Trophoblast cell (in vitro differentiated cells and primary cell): Measurements from ENCODE around the gene MYO7A.

Experiments used
- DNase-seq, 2 donors: peaks; one replicate each; pipeline ENCODE4 v3.0.0-alpha.2; 2016
- H2AFZ ChIP-seq: 2 replicates; pipeline ENCODE4 v1.6.1; 2013; ENCODE audit warnings: low read length, moderate library complexity, mild to moderate bottlenecking; ENCODE audit not compliant: insufficient read depth, poor library complexity
- H2AK5ac ChIP-seq: 2 replicates; pipeline ENCODE4 v1.6.1; 2013; ENCODE audit warnings: mild to moderate bottlenecking, low read length
- H2BK120ac ChIP-seq: 2 replicates; pipeline ENCODE4 v1.6.1; 2013; ENCODE audit warnings: low read length, mild to moderate bottlenecking, moderate library complexity; ENCODE audit not compliant: insufficient read depth, poor library complexity
- H2BK12ac ChIP-seq: 2 replicates; pipeline ENCODE4 v1.6.1; 2013; ENCODE audit warnings: mild to moderate bottlenecking, low read length, moderate library complexity
- H2BK5ac ChIP-seq: 2 replicates; pipeline ENCODE4 v1.6.1; 2013; ENCODE audit warnings: low read length, low read depth, moderate library complexity, mild to moderate bottlenecking; ENCODE audit not compliant: poor library complexity
- H3K14ac ChIP-seq: 2 replicates; pipeline ENCODE4 v1.6.1; 2013; ENCODE audit warnings: mild to moderate bottlenecking, low read length
- H3K18ac ChIP-seq: 2 replicates; pipeline ENCODE4 v1.6.1; 2013; ENCODE audit warnings: mild to moderate bottlenecking, low read length
- H3K23ac ChIP-seq: 2 replicates; pipeline ENCODE4 v1.6.1; 2013; ENCODE audit warnings: low read length
- H3K27ac ChIP-seq: 2 replicates; pipeline ENCODE4 v1.5.1; 2013; ENCODE audit warnings: low read depth, mild to moderate bottlenecking, inconsistent platforms, low read length, moderate library complexity
- H3K27me3 ChIP-seq: 2 replicates; pipeline ENCODE4 v1.6.1; 2013; ENCODE audit warnings: inconsistent platforms, mild to moderate bottlenecking, low read length, moderate library complexity; ENCODE audit not compliant: insufficient read depth
- H3K36me3 ChIP-seq, 2 experiments: 1 replicate in 1 of 2; 2 replicates in 1 of 2; pipeline ENCODE4 v1.6.1; 2013; ENCODE audit warnings: low read length in 2 of 2, mild to moderate bottlenecking in 2 of 2, moderate library complexity in 1 of 2; ENCODE audit not compliant: insufficient read depth in 2 of 2, control insufficient read depth in 1 of 2
- H3K4ac ChIP-seq: 2 replicates; pipeline ENCODE4 v1.6.1; 2013; ENCODE audit warnings: low read depth, mild to moderate bottlenecking, low read length, moderate library complexity
- H3K4me1 ChIP-seq, 2 experiments: 1 replicate in 1 of 2; 2 replicates in 1 of 2; pipeline ENCODE4 v1.6.1; 2013; ENCODE audit warnings: low read length in 2 of 2, mild to moderate bottlenecking in 2 of 2, moderate library complexity in 1 of 2; ENCODE audit not compliant: insufficient read depth in 2 of 2, control insufficient read depth in 1 of 2
- H3K4me2 ChIP-seq: 2 replicates; pipeline ENCODE4 v1.6.1; 2013; ENCODE audit warnings: inconsistent platforms, mild to moderate bottlenecking, low read length, moderate library complexity
- H3K4me3 ChIP-seq: 2 replicates; pipeline ENCODE4 v1.5.1; 2013; ENCODE audit warnings: mild to moderate bottlenecking, low read depth, low read length, inconsistent platforms
- H3K79me1 ChIP-seq: one replicate; pipeline ENCODE4 v1.6.1; 2013; ENCODE audit warnings: low read length
- H3K79me2 ChIP-seq: 2 replicates; pipeline ENCODE4 v1.6.1; 2013; ENCODE audit warnings: low read length, mild to moderate bottlenecking; ENCODE audit not compliant: control insufficient read depth, insufficient read depth, poor library complexity
- H3K9ac ChIP-seq: 2 replicates; pipeline ENCODE4 v1.6.1; 2013; ENCODE audit warnings: mild to moderate bottlenecking, low read length
- H3K9me3 ChIP-seq: 2 replicates; pipeline ENCODE4 v1.6.1; 2013; ENCODE audit warnings: low read depth, mild to moderate bottlenecking, control low read depth, inconsistent platforms, low read length; ENCODE audit not compliant: insufficient read depth
- H4K12ac ChIP-seq: 2 replicates; pipeline ENCODE4 v1.6.1; 2013; ENCODE audit warnings: low read depth, mild to moderate bottlenecking, low read length, moderate library complexity
- H4K8ac ChIP-seq: 2 replicates; pipeline ENCODE4 v1.6.1; 2013; ENCODE audit warnings: low read depth, mild to moderate bottlenecking, low read length, moderate library complexity
- H4K91ac ChIP-seq: one replicate; pipeline ENCODE4 v1.6.1; 2013; ENCODE audit warnings: low read depth, mild to moderate bottlenecking, low read length, moderate library complexity
- WGBS: extraction: QIAGEN DNeasy Blood & Tissue Kit; methylation state at CpG from one replicate; pipeline ENCODE4 v1.1.7; 2013; ENCODE audit warnings: missing lambda C conversion rate; ENCODE audit not compliant: insufficient read length, insufficient coverage; ENCODE audit errors: extremely low coverage; 5-methylcytosine and 5-hydroxymethylcytosine counted together

Gene MYO7A

GRCh38 chr11:77178150-77178549 is 50.1 kb downstream of the MYO7A start:
- no peak overlapping the region for H3K4ac ChIP-seq
- H3K23ac ChIP-seq: no peak overlapping the region
- H3K4me2 ChIP-seq: no peak overlapping the region
- H3K27ac ChIP-seq: no peak overlapping the region
- no peaks in the 10 kb centered on the region for H3K36me3 ChIP-seq
- H4K8ac ChIP-seq: no peak overlapping the region
- H4K12ac ChIP-seq: no peak overlapping the region
- no peak overlapping the region for H2AFZ ChIP-seq
- H3K18ac ChIP-seq: no peak overlapping the region
- H3K27me3 ChIP-seq: no peaks in the 10 kb centered on the region
- no peak overlapping the region for H3K9ac ChIP-seq
- no peaks in the 10 kb centered on the region for H3K79me2 ChIP-seq
- no peak overlapping the region for H2BK120ac ChIP-seq
- H2BK12ac ChIP-seq: no peak overlapping the region
- H3K4me1 ChIP-seq: no peaks in the 10 kb centered on the region
- H3K79me1 ChIP-seq: no peaks in the 10 kb centered on the region
- no peak overlapping the region for H4K91ac ChIP-seq
- no peak overlapping the region for H2AK5ac ChIP-seq
- peaks cover 5% of the 10 kb centered on the region for H3K9me3 ChIP-seq
- H2BK5ac ChIP-seq: no peak overlapping the region
- no peak for DNase-seq
- no peak overlapping the region for H3K14ac ChIP-seq
- no peak overlapping the region for H3K4me3 ChIP-seq
- WGBS: 90% methylated on average over 3 of the region's 4 CpGs

GRCh38 chr11:77179048-77179447 is 51.0 kb downstream of the MYO7A start:
- no peak for DNase-seq
- no peak overlapping the region for H2BK5ac ChIP-seq
- no peaks in the 10 kb centered on the region for H3K36me3 ChIP-seq

GRCh38 chr11:77179681-77180080 is 51.6 kb downstream of the MYO7A start:
- Histone ChIP-seq H3K27me3 (no peaks in the 10 kb centered on the region), H3K27ac (no peak overlapping the region), H2BK12ac (no peak overlapping the region), H4K8ac (no peak overlapping the region), H3K23ac (no peak overlapping the region), H3K4me2 (no peak overlapping the region), H3K36me3 (no peaks in the 10 kb centered on the region), H3K79me1 (no peaks in the 10 kb centered on the region), H3K9ac (no peak overlapping the region), H4K12ac (no peak overlapping the region), H3K4me1 (no peaks in the 10 kb centered on the region), H3K79me2 (no peaks in the 10 kb centered on the region), H3K4me3 (no peak overlapping the region), H3K4ac (no peak overlapping the region), H3K14ac (no peak overlapping the region), H2AK5ac (no peak overlapping the region), H3K9me3 (peaks cover 5% of the 10 kb centered on the region), H3K18ac (no peak overlapping the region), H4K91ac (no peak overlapping the region), H2AFZ (no peak overlapping the region), H2BK5ac (no peak overlapping the region), H2BK120ac (no peak overlapping the region)
- WGBS: no CpG with 5 or more reads among the region's 19 CpGs
- DNase-seq: peak; percentile 89 to 97

More at GRCh38 chr11:77179048-77179447, 51.0 kb downstream of the MYO7A start:
- Histone ChIP-seq H3K9ac (no peak overlapping the region), H3K4ac (no peak overlapping the region), H3K9me3 (peaks cover 5% of the 10 kb centered on the region), H3K4me3 (no peak overlapping the region), H3K18ac (no peak overlapping the region), H2AFZ (no peak overlapping the region), H3K79me2 (no peaks in the 10 kb centered on the region), H3K4me2 (no peak overlapping the region), H3K27ac (no peak overlapping the region), H2BK120ac (no peak overlapping the region), H3K27me3 (no peaks in the 10 kb centered on the region), H3K23ac (no peak overlapping the region), H3K4me1 (no peaks in the 10 kb centered on the region), H4K91ac (no peak overlapping the region), H4K8ac (no peak overlapping the region), H3K79me1 (no peaks in the 10 kb centered on the region), H2BK12ac (no peak overlapping the region), H4K12ac (no peak overlapping the region), H3K14ac (no peak overlapping the region), H2AK5ac (no peak overlapping the region)
- no CpG with 5 or more reads among the region's 5 CpGs for WGBS

GRCh38 chr11:77180346-77180745 is 52.3 kb downstream of the MYO7A start:
- no peak overlapping the region for H2AK5ac ChIP-seq
- H3K36me3 ChIP-seq: no peaks in the 10 kb centered on the region
- no peaks in the 10 kb centered on the region for H3K79me2 ChIP-seq
- no peak overlapping the region for H3K4me3 ChIP-seq
- H2BK120ac ChIP-seq: no peak overlapping the region
- no peak overlapping the region for H2AFZ ChIP-seq
- WGBS: no CpG with 5 or more reads among the region's 11 CpGs
- H3K9ac ChIP-seq: no peak overlapping the region
- no peak overlapping the region for H3K23ac ChIP-seq
- H3K4me2 ChIP-seq: no peak overlapping the region
- no peak overlapping the region for H4K91ac ChIP-seq
- no peaks in the 10 kb centered on the region for H3K79me1 ChIP-seq
- no peak for DNase-seq
- no peak overlapping the region for H4K12ac ChIP-seq
- no peak overlapping the region for H3K4ac ChIP-seq
- H2BK5ac ChIP-seq: no peak overlapping the region
- H3K14ac ChIP-seq: no peak overlapping the region
- no peak overlapping the region for H3K27ac ChIP-seq
- no peak overlapping the region for H2BK12ac ChIP-seq
- no peaks in the 10 kb centered on the region for H3K4me1 ChIP-seq
- H3K9me3 ChIP-seq: peaks cover 5% of the 10 kb centered on the region
- no peaks in the 10 kb centered on the region for H3K27me3 ChIP-seq
- no peak overlapping the region for H4K8ac ChIP-seq
- H3K18ac ChIP-seq: no peak overlapping the region
